ENCODE results near the gene PAIP2. TPM values are rescaled to one million over a fixed set of nuclear protein-coding genes. Genes with fewer than 3 reads are reported as not detected.

PAIP2 gene
- total RNA-seq, 1 experiment from 2014 or later: 79.4 TPM

DNA sequence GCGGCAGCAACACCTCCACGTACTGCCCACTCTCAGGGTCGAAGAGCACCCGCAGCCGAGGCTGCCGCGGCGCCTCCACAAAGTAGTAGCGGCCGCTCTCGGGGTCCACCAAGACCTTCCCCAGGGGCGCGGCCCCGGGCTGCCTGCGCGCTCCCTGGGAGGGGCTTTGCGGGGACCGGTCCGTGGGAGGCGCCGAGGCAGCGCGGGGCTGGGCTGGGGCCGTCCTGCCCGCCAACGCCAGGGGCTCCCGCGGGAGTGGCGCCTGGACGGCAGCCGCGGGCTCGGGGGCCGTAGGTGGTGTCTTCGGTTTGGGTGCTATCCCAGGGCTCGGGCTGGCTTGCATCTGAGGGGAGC is 50.6 kb downstream of the PAIP2 start:
- no TSS peak for BruUV-seq (replicated peaks)
- H3K4me1 ChIP-seq (ENCODE audit: control insufficient read depth, insufficient read depth, low read length): peaks cover 27% of the 10 kb centered on the region
- H3K27ac ChIP-seq (ENCODE audit: low read length): peak overlapping the region; percentile 92
- H3K36me3 ChIP-seq (ENCODE audit: control insufficient read depth, insufficient read depth, low read length): peaks cover 2% of the 10 kb centered on the region; the same call in 1 of the 2 replicates
- ATAC-seq: peak; percentile 70
- ChIA-PET CTCF (no interaction called here), POLR2A (interaction anchor here (1.6 kb wide), 1 partner anchor 50 kb away, joined by 4 read pairs; no protein-coding TSS in a partner anchor)
- H3K4me3 ChIP-seq (ENCODE audit: low read depth in 2 of 2, low read length in 2 of 2): peak overlapping the region; percentile 62 to 75
- in situ Hi-C loops (cut with HindIII; ENCODE audit: low pct_unique_long_range_greater_than_20kb, low sequenced_read_pairs): no loop called here
- no peak for DNase-seq (ENCODE audit: low read depth, low spot score)
- intact Hi-C loops (cut with micrococcal nuclease; ENCODE audit: unreplicated experiment): loop anchor here (10.0 kb wide), 1 partner anchor 108 kb away; no protein-coding TSS in a partner anchor
- TF ChIP-seq, protein P1, sequence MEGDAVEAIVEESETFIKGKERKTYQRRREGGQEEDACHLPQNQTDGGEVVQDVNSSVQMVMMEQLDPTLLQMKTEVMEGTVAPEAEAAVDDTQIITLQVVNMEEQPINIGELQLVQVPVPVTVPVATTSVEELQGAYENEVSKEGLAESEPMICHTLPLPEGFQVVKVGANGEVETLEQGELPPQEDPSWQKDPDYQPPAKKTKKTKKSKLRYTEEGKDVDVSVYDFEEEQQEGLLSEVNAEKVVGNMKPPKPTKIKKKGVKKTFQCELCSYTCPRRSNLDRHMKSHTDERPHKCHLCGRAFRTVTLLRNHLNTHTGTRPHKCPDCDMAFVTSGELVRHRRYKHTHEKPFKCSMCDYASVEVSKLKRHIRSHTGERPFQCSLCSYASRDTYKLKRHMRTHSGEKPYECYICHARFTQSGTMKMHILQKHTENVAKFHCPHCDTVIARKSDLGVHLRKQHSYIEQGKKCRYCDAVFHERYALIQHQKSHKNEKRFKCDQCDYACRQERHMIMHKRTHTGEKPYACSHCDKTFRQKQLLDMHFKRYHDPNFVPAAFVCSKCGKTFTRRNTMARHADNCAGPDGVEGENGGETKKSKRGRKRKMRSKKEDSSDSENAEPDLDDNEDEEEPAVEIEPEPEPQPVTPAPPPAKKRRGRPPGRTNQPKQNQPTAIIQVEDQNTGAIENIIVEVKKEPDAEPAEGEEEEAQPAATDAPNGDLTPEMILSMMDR (IDR thresholded peaks at IDR 0.05): no peak
- peak; percentile 1; the same call in 1 of the 2 replicates for TF ChIP-seq SIN3A (IDR thresholded peaks at IDR 0.05; ENCODE audit: borderline replicate concordance, insufficient read depth, low read depth, low read length)
- H3K27me3 ChIP-seq (ENCODE audit: control insufficient read depth, insufficient read depth, low read length): no peaks in the 10 kb centered on the region
- no peaks in the 10 kb centered on the region for H3K9me3 ChIP-seq (ENCODE audit: control insufficient read depth, insufficient read depth, low read depth, low read length)

DNA sequence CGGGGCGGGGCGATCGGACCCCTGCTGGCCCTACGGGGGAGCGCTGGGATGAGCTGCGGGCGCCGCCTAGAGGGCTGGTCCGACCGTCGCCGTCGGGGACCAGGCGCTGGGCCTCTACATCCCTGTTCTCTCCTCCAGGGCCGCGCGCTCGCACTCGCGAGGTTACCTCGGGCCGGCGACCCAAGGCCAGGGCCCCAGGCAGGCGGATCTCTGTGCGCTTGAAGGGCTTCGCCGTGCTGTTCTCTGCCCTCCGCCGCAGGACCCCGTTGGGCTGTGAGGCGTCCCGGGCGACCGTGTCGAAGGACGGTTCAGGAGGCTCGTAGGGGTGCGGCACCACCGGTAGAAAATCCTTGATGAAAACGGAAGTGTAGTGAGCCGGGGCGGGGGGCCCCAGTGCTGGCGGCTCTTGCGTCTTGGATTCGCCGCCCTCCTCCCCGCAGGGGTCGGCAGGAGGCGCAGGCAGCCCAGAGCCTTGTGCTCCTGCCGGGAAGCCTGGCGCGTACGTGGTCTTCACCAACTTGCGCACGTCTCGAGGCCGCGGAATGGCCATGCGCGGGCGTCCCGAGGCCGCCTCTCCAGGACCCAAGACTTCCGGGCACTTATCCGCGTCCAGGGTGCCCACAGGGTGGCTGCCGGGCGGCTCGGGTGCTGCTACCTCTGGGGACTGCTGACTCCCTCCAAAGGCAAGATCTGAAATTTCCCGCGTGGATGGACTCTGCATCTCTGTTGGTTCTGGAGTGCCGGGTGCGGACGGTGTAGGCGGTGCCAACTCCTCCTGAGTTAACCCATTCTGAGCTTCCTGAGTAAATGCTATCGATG is 51.2 kb downstream of the PAIP2 start:
- POLR2A ChIA-PET: no interaction called here

More for the DNA sequence above, 51.2 kb downstream of the PAIP2 start:
- Histone ChIP-seq H3K4me3 (ENCODE audit: low read depth in 2 of 2, low read length in 2 of 2) (peak overlapping the region; percentile 62 to 75), H3K27me3 (ENCODE audit: control insufficient read depth, insufficient read depth, low read length) (no peaks in the 10 kb centered on the region), H3K4me1 (ENCODE audit: control insufficient read depth, insufficient read depth, low read length) (peaks cover 27% of the 10 kb centered on the region), H3K27ac (ENCODE audit: low read length) (peak overlapping the region; percentile 85), H3K9me3 (ENCODE audit: control insufficient read depth, insufficient read depth, low read depth, low read length) (no peaks in the 10 kb centered on the region), H3K36me3 (ENCODE audit: control insufficient read depth, insufficient read depth, low read length) (peaks cover 2% of the 10 kb centered on the region; the same call in 1 of the 2 replicates)
- in situ Hi-C loops (cut with HindIII; ENCODE audit: low pct_unique_long_range_greater_than_20kb, low sequenced_read_pairs): no loop called here
- no peak for TF ChIP-seq TCF7L2 (IDR thresholded peaks at IDR 0.05; ENCODE audit: low read depth, low read length)
- TF ChIP-seq, protein P2, sequence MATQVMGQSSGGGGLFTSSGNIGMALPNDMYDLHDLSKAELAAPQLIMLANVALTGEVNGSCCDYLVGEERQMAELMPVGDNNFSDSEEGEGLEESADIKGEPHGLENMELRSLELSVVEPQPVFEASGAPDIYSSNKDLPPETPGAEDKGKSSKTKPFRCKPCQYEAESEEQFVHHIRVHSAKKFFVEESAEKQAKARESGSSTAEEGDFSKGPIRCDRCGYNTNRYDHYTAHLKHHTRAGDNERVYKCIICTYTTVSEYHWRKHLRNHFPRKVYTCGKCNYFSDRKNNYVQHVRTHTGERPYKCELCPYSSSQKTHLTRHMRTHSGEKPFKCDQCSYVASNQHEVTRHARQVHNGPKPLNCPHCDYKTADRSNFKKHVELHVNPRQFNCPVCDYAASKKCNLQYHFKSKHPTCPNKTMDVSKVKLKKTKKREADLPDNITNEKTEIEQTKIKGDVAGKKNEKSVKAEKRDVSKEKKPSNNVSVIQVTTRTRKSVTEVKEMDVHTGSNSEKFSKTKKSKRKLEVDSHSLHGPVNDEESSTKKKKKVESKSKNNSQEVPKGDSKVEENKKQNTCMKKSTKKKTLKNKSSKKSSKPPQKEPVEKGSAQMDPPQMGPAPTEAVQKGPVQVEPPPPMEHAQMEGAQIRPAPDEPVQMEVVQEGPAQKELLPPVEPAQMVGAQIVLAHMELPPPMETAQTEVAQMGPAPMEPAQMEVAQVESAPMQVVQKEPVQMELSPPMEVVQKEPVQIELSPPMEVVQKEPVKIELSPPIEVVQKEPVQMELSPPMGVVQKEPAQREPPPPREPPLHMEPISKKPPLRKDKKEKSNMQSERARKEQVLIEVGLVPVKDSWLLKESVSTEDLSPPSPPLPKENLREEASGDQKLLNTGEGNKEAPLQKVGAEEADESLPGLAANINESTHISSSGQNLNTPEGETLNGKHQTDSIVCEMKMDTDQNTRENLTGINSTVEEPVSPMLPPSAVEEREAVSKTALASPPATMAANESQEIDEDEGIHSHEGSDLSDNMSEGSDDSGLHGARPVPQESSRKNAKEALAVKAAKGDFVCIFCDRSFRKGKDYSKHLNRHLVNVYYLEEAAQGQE (IDR thresholded peaks at IDR 0.05; ENCODE audit: insufficient read depth in 1 of 2, low read depth in 2 of 2, low read length in 1 of 2): no peak; a peak in 1 of 4 replicates
- TF ChIP-seq SIN3A (IDR thresholded peaks at IDR 0.05; ENCODE audit: borderline replicate concordance, insufficient read depth, low read depth, low read length): peak; percentile 76; the same call in 1 of the 2 replicates
- TF ChIP-seq, protein P1 (IDR thresholded peaks at IDR 0.05): peak; percentile 97
- TF ChIP-seq POLR2AphosphoS5 (IDR thresholded peaks at IDR 0.05; ENCODE audit: low read depth, low read length): peak; percentile 11; the same call in 1 of the 2 replicates
- peak; percentile 52 for DNase-seq (ENCODE audit: low read depth, low spot score)
- intact Hi-C loops (cut with micrococcal nuclease; ENCODE audit: unreplicated experiment): loop anchor here (10.0 kb wide), 1 partner anchor 108 kb away; no protein-coding TSS in a partner anchor
- peak; percentile 89 for ATAC-seq
- CTCF ChIA-PET: no interaction called here
- TSS peak; percentile 71 for BruUV-seq (replicated peaks)

All from Panc1 (cell line).